WTC11 (cell line): ENCODE data around the gene OPN3. TPM values are rescaled to one million over a fixed set of nuclear protein-coding genes. Genes with fewer than 3 reads are reported as not detected.

Experiments
- ATAC-seq: fragments of 200-7000 bp; cut with Tn5 transposase; 2 replicates; pipeline ENCODE4 v1.10.0; 2021; ENCODE audit warnings: mild to moderate bottlenecking, moderate library complexity
- CTCF ChIA-PET: fragments of 300-600 bp; sonication (Branson Sonifier 250); formaldehyde crosslinking; loops from one replicate; lab custom pipeline; 2021; ENCODE audit warnings: antibody characterized with exemption; lab: Charles Lee
- POLR2A ChIA-PET: fragments of 350-600 bp; sonication (Branson Sonifier 250); formaldehyde crosslinking; loops from one replicate; lab custom pipeline; 2021; ENCODE audit warnings: antibody characterized with exemption; lab: Charles Lee
- DNase-seq: peaks from one replicate; pipeline ENCODE4 v3.0.0; 2021; ENCODE audit warnings: low spot score
- H3K27ac Mint-ChIP-seq: 2 replicates; pipeline ENCODE4 v1.8.0; 2021; ENCODE audit warnings: mixed read lengths
- H3K27me3 Mint-ChIP-seq: 2 replicates; pipeline ENCODE4 v1.8.0; 2021; ENCODE audit warnings: low read depth, mild to moderate bottlenecking, moderate library complexity, mixed read lengths
- H3K36me3 Mint-ChIP-seq: 2 replicates; pipeline ENCODE4 v1.8.0; 2021; ENCODE audit warnings: mixed read lengths
- H3K4me1 Mint-ChIP-seq: 2 replicates; pipeline ENCODE4 v1.8.0; 2022; ENCODE audit warnings: mixed read lengths
- H3K4me3 Mint-ChIP-seq: 2 replicates; pipeline ENCODE4 v1.8.0; 2021; ENCODE audit warnings: mild to moderate bottlenecking, moderate library complexity, mixed read lengths
- H3K9me3 Mint-ChIP-seq: 2 replicates; pipeline ENCODE4 v1.8.0; 2021; ENCODE audit warnings: mixed read lengths
- AFF4 ChIP-seq: sonication (generic); formaldehyde crosslinking; IDR thresholded peaks from 2 replicates; pipeline ENCODE4 v1.8.1; 2023; ENCODE audit warnings: mild to moderate bottlenecking, missing genetic modification reagents, borderline replicate concordance
- ATF3 ChIP-seq: sonication (generic); formaldehyde crosslinking; conservative IDR thresholded peaks from 2 replicates; pipeline ENCODE4 v1.8.1; 2022; ENCODE audit warnings: mild to moderate bottlenecking, missing genetic modification reagents
- ATF6 ChIP-seq: sonication (generic); formaldehyde crosslinking; IDR thresholded peaks from 2 replicates; pipeline ENCODE4 v1.8.1; 2023; ENCODE audit warnings: mild to moderate bottlenecking, missing genetic modification reagents
- CREB1 ChIP-seq: sonication (generic); formaldehyde crosslinking; IDR thresholded peaks from 2 replicates; pipeline ENCODE4 v1.8.0; 2023; ENCODE audit warnings: mild to moderate bottlenecking, missing genetic modification reagents
- FOXJ3 ChIP-seq: sonication (generic); formaldehyde crosslinking; IDR thresholded peaks from 2 replicates; pipeline ENCODE4 v1.9.0; 2021; ENCODE audit warnings: missing genetic modification reagents, mild to moderate bottlenecking, borderline replicate concordance
- GABPB1 ChIP-seq: sonication (generic); formaldehyde crosslinking; IDR thresholded peaks from 2 replicates; pipeline ENCODE4 v1.8.1; 2023; ENCODE audit warnings: mild to moderate bottlenecking, missing genetic modification reagents
- NFATC4 ChIP-seq: fragments of 250-450 bp; sonication (Bioruptor Pico); IDR thresholded peaks from 2 replicates; pipeline ENCODE4 v1.9.0; 2021; ENCODE audit warnings: mild to moderate bottlenecking
- NFE2L1 ChIP-seq: sonication (generic); formaldehyde crosslinking; IDR thresholded peaks from 2 replicates; pipeline ENCODE4 v1.8.1; 2023; ENCODE audit warnings: missing genetic modification reagents
- OVOL2 ChIP-seq: fragments of 250-450 bp; sonication (Bioruptor Pico); IDR thresholded peaks from 2 replicates; pipeline ENCODE4 v1.9.0; 2021; ENCODE audit warnings: mild to moderate bottlenecking, borderline replicate concordance
- SMAD4 ChIP-seq: sonication (generic); formaldehyde crosslinking; IDR thresholded peaks from 2 replicates; pipeline ENCODE4 v1.8.0; 2022; ENCODE audit warnings: mild to moderate bottlenecking, missing genetic modification reagents
- SOX15 ChIP-seq: fragments of 250-450 bp; sonication (Bioruptor Pico); IDR thresholded peaks from 2 replicates; pipeline ENCODE4 v1.9.0; 2021; ENCODE audit warnings: mild to moderate bottlenecking
- SP1 ChIP-seq: sonication (generic); formaldehyde crosslinking; conservative IDR thresholded peaks from 2 replicates; pipeline ENCODE4 v1.8.1; 2022; ENCODE audit warnings: missing genetic modification reagents
- TCF7 ChIP-seq: sonication (generic); formaldehyde crosslinking; IDR thresholded peaks from 2 replicates; pipeline ENCODE4 v1.8.0; 2022; ENCODE audit warnings: mild to moderate bottlenecking, low read depth, missing genetic modification reagents, moderate library complexity
- TP53 ChIP-seq: sonication (generic); formaldehyde crosslinking; IDR thresholded peaks from 2 replicates; pipeline ENCODE4 v1.8.1; 2023; ENCODE audit warnings: mild to moderate bottlenecking, missing genetic modification reagents
- USF2 ChIP-seq: sonication (generic); formaldehyde crosslinking; IDR thresholded peaks from 2 replicates; pipeline ENCODE4 v1.8.1; 2023; ENCODE audit warnings: mild to moderate bottlenecking, missing genetic modification reagents, moderate library complexity
- ZMAT4 ChIP-seq: fragments of 250-450 bp; sonication (Bioruptor Pico); IDR thresholded peaks from 2 replicates; pipeline ENCODE4 v1.9.0; 2021; ENCODE audit warnings: mild to moderate bottlenecking
- ZNF281 ChIP-seq: sonication (generic); formaldehyde crosslinking; IDR thresholded peaks from 2 replicates; pipeline ENCODE4 v1.8.0; 2023; ENCODE audit warnings: mild to moderate bottlenecking, missing genetic modification reagents
- ZNF317 ChIP-seq: sonication (generic); formaldehyde crosslinking; IDR thresholded peaks from 2 replicates; pipeline ENCODE4 v1.8.1; 2023; ENCODE audit warnings: low read depth, mild to moderate bottlenecking, moderate library complexity, missing genetic modification reagents, borderline replicate concordance
- total RNA-seq: library from RNA; stranded (reverse); gene quantifications from 3 replicates; pipeline ENCODE4 v1.2.3, GENCODE V29; 2021

The OPN3 gene
- total RNA-seq, 1 experiment from 2014 or later = 17.2 TPM

- TF ChIP-seq AFF4 (CRISPR knock-in tag) = no peak
- no peak for TF ChIP-seq CREB1 (CRISPR knock-in tag)
- TF ChIP-seq NFATC4 = no peak
- no peak for TF ChIP-seq NFE2L1
Measured at GRCh38 chr1:241586905-241587512, 53.2 kb downstream of the OPN3 start (continued).

GRCh38 chr1:241582921-241583321, 57.2 kb downstream of the OPN3 start:
- TF ChIP-seq ZMAT4 (CRISPR knock-in tag) (no peak), SMAD4 (CRISPR knock-in tag) (no peak), USF2 (no peak), ZNF281 (CRISPR knock-in tag) (no peak), TP53 (CRISPR knock-in tag) (no peak), OVOL2 (CRISPR knock-in tag) (no peak), SOX15 (CRISPR knock-in tag) (no peak), ATF3 (CRISPR knock-in tag) (no peak), ZNF317 (CRISPR knock-in tag) (no peak), SP1 (CRISPR knock-in tag) (no peak), FOXJ3 (CRISPR knock-in tag) (no peak), GABPB1 (CRISPR knock-in tag) (no peak), ATF6 (CRISPR knock-in tag) (no peak), TCF7 (no peak)
- Mint-ChIP-seq H3K36me3 (no peaks in the 10 kb centered on the region), H3K9me3 (peaks cover 6% of the 10 kb centered on the region), H3K4me3 (no peak overlapping the region), H3K27ac (no peak overlapping the region), H3K4me1 (no peaks in the 10 kb centered on the region), H3K27me3 (no peaks in the 10 kb centered on the region)
- ChIA-PET POLR2A (no interaction called here), CTCF (no interaction called here)
- ATAC-seq (no peak), DNase-seq (no peak)
